Spinal cord (tissue), 10 donors: ENCODE data around the gene DPCD. TPM values are rescaled to one million over a fixed set of nuclear protein-coding genes. Genes with fewer than 3 reads are reported as not detected.

Experiments
- DNase-seq, 6 donors: peaks; one replicate each; pipeline versions ENCODE4 v3.0.0 to v3.0.0-alpha.2; 2013 to 2015; ENCODE audit warnings: low spot score in 6 of 6, low read depth in 4 of 6
- H3K27ac ChIP-seq: one replicate; pipeline ENCODE4 v1.5.1; 2013; ENCODE audit warnings: low read depth, low read length, control low read depth
- H3K27me3 ChIP-seq: one replicate; pipeline ENCODE4 v1.6.1; 2013; ENCODE audit warnings: low read length; ENCODE audit not compliant: control insufficient read depth, insufficient read depth
- H3K36me3 ChIP-seq: one replicate; pipeline ENCODE4 v1.6.1; 2013; ENCODE audit warnings: low read length; ENCODE audit not compliant: control insufficient read depth, insufficient read depth
- H3K4me1 ChIP-seq: one replicate; pipeline ENCODE4 v1.6.1; 2013; ENCODE audit warnings: low read length; ENCODE audit not compliant: control insufficient read depth, insufficient read depth
- H3K4me3 ChIP-seq: one replicate; pipeline ENCODE4 v1.5.1; 2013; ENCODE audit warnings: low read depth, low read length, control low read depth
- H3K9me3 ChIP-seq: one replicate; pipeline ENCODE4 v1.6.1; 2013; ENCODE audit warnings: low read length; ENCODE audit not compliant: control insufficient read depth, insufficient read depth
- WGBS: methylation state at CpG from one replicate; pipeline ENCODE4 v1.1.5; 2013; ENCODE audit warnings: missing lambda C conversion rate; ENCODE audit not compliant: insufficient coverage; 5-methylcytosine and 5-hydroxymethylcytosine counted together
- long read RNA-seq, 4 donors: transcript quantifications; one replicate each; lab custom pipeline, GENCODE V29; 2026
- polyA plus RNA-seq, 2 donors: library from polyadenylated mRNA; unstranded; fragments of 120-200 nt; gene quantifications; one replicate each; pipeline ENCODE4 v1.2.1, GENCODE V29; 2013; ENCODE audit not compliant: insufficient read length in 2 of 2
- total RNA-seq, 2 donors: library from RNA; depleted of rRNA in 1 of 2; stranded (reverse); fragments of 120-200 nt in 1 of 2; fragments of >200 nt in 1 of 2; gene quantifications; one replicate each; pipeline versions ENCODE4 v1.2.3 to v1.2.4, GENCODE V29; 2013 to 2014
- donor health status: healthy.

DPCD gene
- 10 to 100 TPM; 21.1 to 57.2 TPM for total RNA-seq
- 10 to 100 TPM; 38.0 to 46.5 TPM for polyA plus RNA-seq
- long read RNA-seq, donor 1, transcript DPCD-202 (6 exons, 858 nt), result major isoform, 27 of 27 reads
- long read RNA-seq, donor 1, partial matches to known transcripts, result 0 of 27 reads
- long read RNA-seq, donor 1, other reads (novel, unspliced or antisense), result 0 of 27 reads
- long read RNA-seq, donor 2, transcript DPCD-202 (6 exons, 858 nt), result major isoform, 11 of 11 reads
- long read RNA-seq, donor 2, partial matches to known transcripts, result 0 of 11 reads
- long read RNA-seq, donor 2, other reads (novel, unspliced or antisense), result 0 of 11 reads
- long read RNA-seq, donor 3, transcript DPCD-202 (6 exons, 858 nt), result major isoform, 9 of 10 reads
- long read RNA-seq, donor 3, partial matches to known transcripts, result 0 of 10 reads
- long read RNA-seq, donor 3, other reads (novel, unspliced or antisense), result 0 of 10 reads
- long read RNA-seq, donor 4, transcript DPCD-202 (6 exons, 858 nt), result major isoform, 39 of 44 reads
- long read RNA-seq, donor 4, partial matches to known transcripts, result 5 of 44 reads
- long read RNA-seq, donor 4, other reads (novel, unspliced or antisense), result 0 of 44 reads

DNA sequence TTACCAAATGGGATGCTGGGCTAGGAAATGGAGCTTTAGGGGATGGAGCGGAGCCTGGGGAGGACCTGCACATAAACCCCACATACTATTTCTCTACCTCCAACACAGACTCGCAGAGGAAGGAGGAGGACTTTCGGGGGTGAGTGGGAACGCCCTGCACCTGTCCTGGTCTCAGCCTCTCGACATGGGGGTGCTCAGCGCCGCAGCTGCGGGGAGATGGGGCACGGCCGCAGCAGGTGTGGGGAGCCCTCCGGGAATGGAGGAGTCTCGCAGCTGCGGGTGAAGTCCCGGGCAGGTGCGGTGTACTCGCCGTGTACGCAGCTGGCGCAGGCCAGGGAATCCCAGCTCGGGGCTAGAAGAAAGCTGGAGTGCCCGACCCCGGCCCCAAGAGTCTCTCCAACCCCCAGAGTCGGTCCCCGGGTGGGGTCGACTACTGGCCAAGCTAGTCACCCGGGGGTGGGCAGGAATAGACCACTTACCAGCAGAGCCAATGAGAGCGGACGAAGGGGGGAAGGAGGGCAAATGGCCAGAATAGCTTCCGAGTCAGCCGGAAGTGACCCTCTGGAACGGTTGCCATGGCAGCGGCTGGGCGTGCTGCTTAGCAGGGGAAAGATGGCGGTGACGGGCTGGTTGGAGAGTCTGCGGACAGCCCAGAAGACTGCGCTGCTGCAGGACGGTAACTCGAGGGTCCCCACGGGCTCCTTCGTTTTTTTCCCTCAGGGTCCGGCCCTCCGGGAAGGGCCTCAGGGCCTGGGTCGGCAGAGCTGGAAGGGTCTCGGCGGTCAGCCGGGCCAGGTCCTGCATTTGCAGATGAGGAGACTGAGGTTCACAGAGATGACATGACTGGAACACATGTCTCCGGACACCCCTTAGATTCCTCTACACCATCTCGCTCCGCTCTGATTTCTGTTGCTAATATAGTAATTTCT is at the start of gene DPCD, which contains the start of gene POLL:
Gene DPCD, plus strand, starts transcription at position 597 of the 929 bp plus-strand sequence. Its CDS starts 16 bp downstream, at position 613.
Gene POLL, minus strand, starts transcription at position 533 of the 929 bp plus-strand sequence. CDS start 897 bp downstream, outside the sequence.
- Histone ChIP-seq H3K4me1 (peaks cover 33% of the 10 kb centered on the region), H3K9me3 (no peaks in the 10 kb centered on the region), H3K27me3 (no peaks in the 10 kb centered on the region), H3K36me3 (peaks cover 21% of the 10 kb centered on the region), H3K27ac (peak within 1 kb of the TSS; percentile 47), H3K4me3 (peak within 1 kb of the TSS; percentile 97)
- under 1% methylated on average over 38 of the region's 50 CpGs for WGBS
- peak; percentile 88 to 99 (median 96) for DNase-seq

DNA sequence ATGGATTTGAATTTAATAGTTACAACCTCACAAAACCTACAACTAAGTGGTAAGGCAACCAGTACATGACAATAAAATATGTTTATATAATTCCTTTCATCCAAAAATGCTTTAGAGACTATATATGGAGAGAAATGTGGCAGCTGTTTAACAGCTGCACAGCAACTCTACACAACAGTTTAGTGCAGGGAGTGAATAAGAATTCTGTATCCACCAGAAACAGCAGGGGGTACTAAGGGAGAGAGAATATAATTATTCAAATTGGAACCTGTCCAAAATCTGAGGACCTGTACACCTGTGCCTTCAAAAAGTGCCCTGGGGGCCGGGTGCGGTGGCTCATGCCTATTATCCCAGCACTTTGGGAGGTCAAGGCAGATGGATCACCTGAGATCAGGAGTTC is 49.7 kb upstream of the DPCD start:
- peak in 1 of 6 donors; percentile 20 for DNase-seq
- WGBS, result 82% methylated on average over 2 of the region's 2 CpGs
- no peaks in the 10 kb centered on the region for H3K27me3 ChIP-seq
- no peaks in the 10 kb centered on the region for H3K9me3 ChIP-seq
- no peak overlapping the region for H3K4me3 ChIP-seq
- H3K36me3 ChIP-seq, result peaks cover 16% of the 10 kb centered on the region
- no peak overlapping the region for H3K27ac ChIP-seq
- no peaks in the 10 kb centered on the region for H3K4me1 ChIP-seq

DNA sequence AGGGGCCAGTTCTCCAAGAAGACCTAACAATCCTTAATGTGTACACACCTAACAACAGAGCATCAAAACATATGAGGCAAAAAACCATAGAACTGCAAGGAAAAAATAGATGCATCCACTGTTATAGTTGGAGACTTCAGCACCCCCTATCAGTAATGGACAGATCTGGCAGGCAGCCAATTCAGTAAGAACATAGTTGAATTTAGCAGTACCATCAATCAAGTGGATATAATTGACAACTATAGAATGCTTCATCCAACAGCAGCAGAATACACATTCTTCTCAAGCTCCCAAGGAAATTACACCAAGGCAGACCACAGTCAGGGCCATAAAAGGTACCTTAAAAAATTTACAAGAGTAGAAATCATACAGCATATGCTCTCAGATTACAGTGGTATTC is 42.2 kb upstream of the DPCD start:
- no peak overlapping the region for H3K4me3 ChIP-seq
- H3K36me3 ChIP-seq, result peaks cover 13% of the 10 kb centered on the region
- H3K27me3 ChIP-seq, result no peaks in the 10 kb centered on the region
- H3K4me1 ChIP-seq, result peaks cover 4% of the 10 kb centered on the region
- peak in 1 of 6 donors; percentile 21 for DNase-seq
- no peaks in the 10 kb centered on the region for H3K9me3 ChIP-seq
- no peak overlapping the region for H3K27ac ChIP-seq

DNA sequence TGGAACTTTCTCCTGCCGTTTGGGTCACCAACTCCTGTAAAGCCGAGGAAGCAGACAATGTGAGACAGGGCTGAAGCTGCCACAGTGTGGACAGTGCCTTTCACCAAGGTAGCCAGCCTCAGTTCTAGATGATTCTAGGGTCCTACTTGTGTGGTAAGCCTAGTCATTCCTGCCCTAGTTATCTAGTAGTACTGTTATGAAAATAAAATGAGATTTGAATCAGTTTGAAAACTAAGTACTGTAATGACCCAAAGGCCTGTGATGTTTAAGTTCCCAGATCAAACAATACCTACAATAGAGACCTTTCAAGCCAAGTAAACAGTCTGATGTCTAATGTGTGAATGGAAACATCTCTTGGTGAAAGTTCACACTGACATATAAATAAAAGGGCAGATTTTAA is 37.2 kb upstream of the DPCD start:
- H3K36me3 ChIP-seq, result peaks cover 34% of the 10 kb centered on the region
- no peaks in the 10 kb centered on the region for H3K9me3 ChIP-seq
- 76% methylated on average over 2 of the region's 2 CpGs for WGBS
- no peak overlapping the region for H3K27ac ChIP-seq
- peaks cover 4% of the 10 kb centered on the region for H3K4me1 ChIP-seq
- no peak overlapping the region for H3K4me3 ChIP-seq
- no peaks in the 10 kb centered on the region for H3K27me3 ChIP-seq
- DNase-seq, result no peak

DNA sequence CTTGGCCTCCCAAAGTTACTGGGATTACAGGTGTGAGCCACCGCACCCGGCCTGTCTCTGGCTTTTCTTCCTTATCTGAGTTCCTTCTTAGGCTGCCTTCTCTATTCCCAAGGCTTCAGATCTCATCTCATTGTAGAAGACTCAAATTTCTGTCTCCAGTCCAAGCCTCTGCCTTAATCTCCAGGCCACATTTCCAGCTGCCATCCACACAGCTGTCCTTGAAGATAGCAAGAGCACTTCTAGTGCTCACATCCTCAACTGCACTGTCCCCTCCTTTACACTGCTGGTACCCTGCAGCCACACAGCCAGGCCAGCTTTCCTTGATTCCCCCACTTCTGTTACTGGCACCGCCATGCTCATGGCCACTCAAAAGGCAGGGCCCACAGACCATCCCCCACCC is 35.7 kb upstream of the DPCD start:
- Histone ChIP-seq H3K27me3 (no peaks in the 10 kb centered on the region), H3K36me3 (peaks cover 34% of the 10 kb centered on the region), H3K27ac (no peak overlapping the region), H3K4me1 (peaks cover 4% of the 10 kb centered on the region), H3K9me3 (no peaks in the 10 kb centered on the region), H3K4me3 (no peak overlapping the region)
- 100% methylated on average over 3 of the region's 3 CpGs for WGBS
- DNase-seq, result no peak

DNA sequence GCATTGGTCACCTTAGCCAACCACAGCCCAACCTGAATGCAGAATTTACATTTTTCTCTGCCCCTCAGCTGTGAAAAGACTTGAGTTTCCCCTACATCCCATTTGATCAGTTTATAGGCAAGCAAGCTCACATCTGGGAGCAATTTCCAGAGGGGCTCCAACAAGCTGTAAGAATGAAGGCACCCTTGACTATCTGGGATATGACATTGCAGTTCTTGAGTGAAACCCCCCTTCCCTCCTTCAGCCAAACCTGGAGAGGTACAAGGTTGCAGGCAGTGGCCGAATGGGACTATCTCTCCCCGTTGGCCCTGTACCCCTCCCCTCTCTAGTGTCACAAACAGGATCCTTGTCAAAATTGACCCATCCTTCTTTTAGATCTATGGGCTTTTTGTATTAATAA is 30.6 kb upstream of the DPCD start:
- WGBS, result 100% methylated on average over 2 of the region's 2 CpGs
- DNase-seq, result no peak
- Histone ChIP-seq H3K27me3 (no peaks in the 10 kb centered on the region), H3K4me1 (peaks cover 36% of the 10 kb centered on the region), H3K9me3 (no peaks in the 10 kb centered on the region), H3K4me3 (no peak overlapping the region), H3K27ac (no peak overlapping the region), H3K36me3 (peaks cover 16% of the 10 kb centered on the region)

GRCh38 chr10:101558204-101558603 is 29.9 kb upstream of the DPCD start:
- Histone ChIP-seq H3K4me3 (no peak overlapping the region), H3K4me1 (peaks cover 36% of the 10 kb centered on the region), H3K9me3 (no peaks in the 10 kb centered on the region), H3K36me3 (peaks cover 9% of the 10 kb centered on the region), H3K27me3 (no peaks in the 10 kb centered on the region), H3K27ac (no peak overlapping the region)
- WGBS, result no CpG with 5 or more reads among the region's 2 CpGs
- peak in 1 of 6 donors; percentile 69 for DNase-seq

- H3K27me3 ChIP-seq, result no peaks in the 10 kb centered on the region
- H3K27ac ChIP-seq, result no peak overlapping the region
- 48% methylated on average over 15 of the region's 18 CpGs for WGBS
Observed at GRCh38 chr10:101558671-101559595, 29.2 kb upstream of the DPCD start.

More at GRCh38 chr10:101558671-101559595, 29.2 kb upstream of the DPCD start:
- H3K9me3 ChIP-seq, result no peaks in the 10 kb centered on the region
- H3K36me3 ChIP-seq, result peaks cover 3% of the 10 kb centered on the region
- peaks cover 41% of the 10 kb centered on the region for H3K4me1 ChIP-seq
- H3K4me3 ChIP-seq, result no peak overlapping the region
- DNase-seq, result peak in 1 of 6 donors; percentile 44
